Suppressor macrophage treated with lipopolysaccharide for 1 hour (primary cell): Measurements from ENCODE around the gene GRIN3B.

Source experiments
- DNase-seq, 3 donors: peaks; one replicate each; pipeline ENCODE4 v3.0.0-alpha.2; 2020 to 2022

GRIN3B gene

DNA sequence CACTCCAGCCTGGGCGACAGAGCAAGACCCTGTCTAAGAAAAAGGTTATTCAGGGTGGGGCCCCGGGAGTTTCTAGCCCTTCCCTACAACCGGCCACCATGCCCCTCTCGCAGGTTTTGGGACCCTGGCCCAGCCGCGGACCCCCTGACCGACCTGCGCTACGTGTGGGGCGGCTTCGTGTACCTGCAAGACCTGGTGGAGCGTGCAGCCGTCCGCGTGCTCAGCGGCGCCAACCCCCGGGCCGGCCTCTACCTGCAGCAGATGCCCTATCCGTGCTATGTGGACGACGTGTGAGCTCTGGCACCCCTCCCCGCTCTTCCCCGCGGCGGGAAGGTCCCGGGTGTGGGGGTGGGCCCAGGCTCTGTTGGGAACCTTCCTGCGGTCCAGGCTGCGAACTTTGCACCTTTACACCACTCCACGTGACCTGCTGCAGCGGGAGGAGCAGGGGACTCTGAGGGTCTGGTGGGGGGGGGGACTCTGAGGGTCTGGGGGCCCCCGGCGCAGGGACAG lies 46.0 kb downstream of the GRIN3B start:
- no peak for DNase-seq

DNA sequence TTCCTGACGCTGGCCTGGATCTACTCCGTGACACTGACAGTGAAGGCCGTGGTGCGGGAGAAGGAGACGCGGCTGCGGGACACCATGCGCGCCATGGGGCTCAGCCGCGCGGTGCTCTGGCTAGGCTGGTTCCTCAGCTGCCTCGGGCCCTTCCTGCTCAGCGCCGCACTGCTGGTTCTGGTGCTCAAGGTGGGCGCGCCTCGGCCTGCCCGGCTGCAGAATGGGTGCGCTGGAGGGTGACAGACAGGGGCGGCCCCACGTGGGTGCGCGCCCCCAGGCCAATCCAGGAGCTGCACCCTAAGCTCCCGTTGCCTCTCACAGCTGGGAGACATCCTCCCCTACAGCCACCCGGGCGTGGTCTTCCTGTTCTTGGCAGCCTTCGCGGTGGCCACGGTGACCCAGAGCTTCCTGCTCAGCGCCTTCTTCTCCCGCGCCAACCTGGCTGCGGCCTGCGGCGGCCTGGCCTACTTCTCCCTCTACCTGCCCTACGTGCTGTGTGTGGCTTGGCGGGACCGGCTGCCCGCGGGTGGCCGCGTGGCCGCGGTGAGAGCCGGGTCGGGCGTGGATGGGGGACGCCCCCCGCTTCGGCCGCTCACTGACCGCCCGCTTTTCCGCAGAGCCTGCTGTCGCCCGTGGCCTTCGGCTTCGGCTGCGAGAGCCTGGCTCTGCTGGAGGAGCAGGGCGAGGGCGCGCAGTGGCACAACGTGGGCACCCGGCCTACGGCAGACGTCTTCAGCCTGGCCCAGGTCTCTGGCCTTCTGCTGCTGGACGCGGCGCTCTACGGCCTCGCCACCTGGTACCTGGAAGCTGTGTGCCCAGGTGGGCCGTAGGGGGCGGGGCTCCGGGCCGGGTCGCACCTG lies 46.8 kb downstream of the GRIN3B start:
- no peak for DNase-seq

DNA sequence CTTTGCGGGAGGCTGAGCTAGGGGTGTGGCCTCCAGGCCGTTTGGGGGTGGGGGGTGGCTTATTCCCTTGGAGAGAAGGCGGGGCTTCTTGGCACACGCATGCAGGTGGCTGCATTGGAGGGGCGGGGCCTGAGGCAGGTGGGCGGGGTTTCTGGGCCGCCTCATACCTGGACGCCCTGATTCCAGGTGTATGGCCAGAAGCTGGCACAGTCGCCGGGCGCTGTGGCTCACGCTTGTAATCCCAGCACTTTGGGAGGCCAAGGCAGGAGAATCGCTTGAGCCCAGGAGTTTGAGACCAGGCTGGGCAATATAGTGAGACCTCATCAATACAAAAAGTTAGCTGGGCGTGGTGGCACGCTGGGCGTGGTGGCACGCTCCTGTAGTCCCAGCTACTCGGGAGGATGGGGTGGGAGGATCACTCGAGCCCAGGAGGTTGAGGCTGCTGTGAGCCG lies 47.5 kb downstream of the GRIN3B start:
- no peak for DNase-seq

- no peak for DNase-seq
These were observed 48.9 kb downstream of the GRIN3B start for GRCh38 chr19:1049106-1049505.

- DNase-seq = no peak
These were observed 49.6 kb downstream of the GRIN3B start for GRCh38 chr19:1049800-1050199.

GRCh38 chr19:1050989-1051788 lies 51.0 kb downstream of the GRIN3B start:
- no peak for DNase-seq

GRCh38 chr19:1051791-1052190 lies 51.6 kb downstream of the GRIN3B start:
- no peak for DNase-seq

GRCh38 chr19:1052349-1052975 lies 52.2 kb downstream of the GRIN3B start:
- no peak for DNase-seq

DNA sequence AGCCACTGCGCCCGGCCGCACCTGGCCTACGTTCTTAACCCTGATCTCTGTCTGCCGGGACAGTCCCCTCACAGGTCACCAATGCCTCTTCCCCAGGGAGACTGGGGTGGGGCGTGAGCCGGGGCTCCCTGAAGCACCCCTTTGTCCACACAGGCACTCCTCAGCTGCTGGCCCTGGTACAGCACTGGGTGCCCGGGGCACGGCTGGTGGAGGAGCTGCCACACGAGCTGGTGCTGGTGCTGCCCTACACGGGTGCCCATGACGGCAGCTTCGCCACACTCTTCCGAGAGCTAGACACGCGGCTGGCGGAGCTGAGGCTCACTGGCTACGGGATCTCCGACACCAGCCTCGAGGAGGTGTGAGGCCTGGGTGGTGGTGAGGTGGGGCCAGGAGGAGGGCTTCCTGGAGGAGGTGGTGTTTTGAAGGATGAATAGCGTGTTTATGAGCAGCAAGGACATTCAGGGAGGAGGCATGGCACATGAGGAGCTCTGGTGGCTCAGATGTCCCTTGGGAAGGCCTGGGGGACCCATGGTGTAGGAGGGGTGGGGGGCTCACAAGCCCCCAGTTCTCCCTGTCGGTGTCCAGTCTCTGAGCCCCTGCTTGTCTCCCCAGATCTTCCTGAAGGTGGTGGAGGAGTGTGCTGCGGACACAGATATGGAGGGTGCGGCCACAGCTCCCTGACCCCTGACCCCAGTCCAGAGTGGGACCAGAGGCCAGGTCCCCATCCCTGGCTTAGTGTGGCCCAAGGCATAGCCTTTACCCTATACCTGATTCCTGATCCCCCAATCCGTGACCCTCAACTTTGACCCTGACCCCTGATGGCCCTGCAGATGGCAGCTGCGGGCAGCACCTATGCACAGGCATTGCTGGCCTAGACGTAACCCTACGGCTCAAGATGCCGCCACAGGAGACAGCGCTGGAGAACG lies 53.2 kb downstream of the GRIN3B start:
- no peak for DNase-seq

DNA sequence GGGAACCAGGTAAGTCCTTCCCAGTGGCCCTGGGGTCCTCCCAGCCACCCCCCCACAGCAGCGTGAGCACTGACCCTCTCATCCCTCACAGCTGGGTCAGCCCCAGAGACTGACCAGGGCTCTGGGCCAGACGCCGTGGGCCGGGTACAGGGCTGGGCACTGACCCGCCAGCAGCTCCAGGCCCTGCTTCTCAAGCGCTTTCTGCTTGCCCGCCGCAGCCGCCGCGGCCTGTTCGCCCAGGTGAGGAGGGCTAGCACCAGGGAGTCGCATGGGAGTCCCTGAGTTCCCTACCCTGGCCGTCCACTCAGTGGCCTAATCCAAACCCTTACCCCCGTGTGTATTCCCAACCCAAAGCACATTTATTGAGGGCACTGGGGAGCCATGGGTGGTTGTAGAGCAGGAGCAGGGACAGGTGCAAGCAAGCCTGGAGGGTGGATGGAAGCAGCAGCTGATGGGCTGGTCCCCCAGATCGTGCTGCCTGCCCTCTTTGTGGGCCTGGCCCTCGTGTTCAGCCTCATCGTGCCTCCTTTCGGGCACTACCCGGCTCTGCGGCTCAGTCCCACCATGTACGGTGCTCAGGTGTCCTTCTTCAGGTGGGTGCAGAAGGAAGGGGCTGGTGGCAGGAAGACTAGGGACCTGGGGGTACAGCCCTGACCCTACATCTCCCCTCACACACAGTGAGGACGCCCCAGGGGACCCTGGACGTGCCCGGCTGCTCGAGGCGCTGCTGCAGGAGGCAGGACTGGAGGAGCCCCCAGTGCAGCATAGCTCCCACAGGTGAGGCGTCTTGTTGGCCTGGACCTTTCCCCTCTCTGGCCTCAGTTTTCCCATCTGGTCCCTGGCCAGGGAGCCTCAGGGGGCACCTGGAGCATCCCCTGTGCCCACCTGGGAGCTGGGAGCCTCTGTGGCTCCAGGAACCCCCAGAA lies 54.1 kb downstream of the GRIN3B start:
- DNase-seq = no peak

- DNase-seq = no peak
These were observed 54.8 kb downstream of the GRIN3B start for GRCh38 chr19:1055028-1055425.

- DNase-seq = no peak
These were observed 55.8 kb downstream of the GRIN3B start for GRCh38 chr19:1055886-1056620.

- peak; percentile 39 to 46 (median 40) for DNase-seq
These were observed 57.1 kb downstream of the GRIN3B start for GRCh38 chr19:1057176-1057855.

- no peak for DNase-seq
These were observed 57.9 kb downstream of the GRIN3B start for GRCh38 chr19:1058112-1058511.
